SK-N-DZ (cell line): Measurements from ENCODE around the gene RFX3.

Experiments used
- DNase-seq: peaks from one replicate; pipeline ENCODE4 v3.0.0-alpha.2; 2015; ENCODE audit warnings: low spot score

The RFX3 gene

DNA sequence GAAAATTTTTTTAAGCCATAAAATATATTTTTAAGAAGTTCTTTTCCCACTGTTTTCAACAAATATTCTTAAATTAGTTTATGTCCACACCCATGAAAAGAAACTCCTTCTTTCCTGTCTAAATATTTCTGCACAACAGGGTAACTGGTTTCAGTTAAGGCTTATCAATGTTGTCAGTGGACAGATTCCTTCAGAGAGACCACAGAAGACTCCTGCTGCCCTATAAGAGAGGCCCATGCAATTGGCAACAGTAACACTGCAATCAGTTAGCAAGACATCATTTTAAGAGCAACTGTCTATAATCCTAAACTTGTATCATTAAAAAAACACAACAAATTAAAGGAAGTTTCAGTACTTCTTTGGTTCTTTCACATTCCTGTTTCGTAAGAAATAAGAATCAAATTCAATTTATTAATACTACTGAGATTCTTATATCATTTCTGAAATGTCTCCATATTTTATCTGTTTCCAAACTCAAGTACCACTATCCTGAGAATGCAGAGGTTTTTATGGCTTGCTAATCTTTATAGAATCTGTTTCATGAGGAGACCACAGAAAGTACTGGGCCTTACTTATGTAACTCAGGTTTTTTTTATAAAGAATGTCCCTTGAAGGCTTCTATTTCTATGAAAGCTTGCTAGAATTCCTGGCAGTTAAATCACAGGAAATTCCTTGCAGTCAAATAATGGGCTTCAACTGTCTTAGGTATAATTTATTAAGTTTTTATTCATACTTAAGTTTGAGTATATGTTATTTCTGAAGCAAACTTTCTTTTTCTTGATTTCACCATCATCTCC, 240.2 kb downstream of the RFX3 start:
- DNase-seq: no peak

DNA sequence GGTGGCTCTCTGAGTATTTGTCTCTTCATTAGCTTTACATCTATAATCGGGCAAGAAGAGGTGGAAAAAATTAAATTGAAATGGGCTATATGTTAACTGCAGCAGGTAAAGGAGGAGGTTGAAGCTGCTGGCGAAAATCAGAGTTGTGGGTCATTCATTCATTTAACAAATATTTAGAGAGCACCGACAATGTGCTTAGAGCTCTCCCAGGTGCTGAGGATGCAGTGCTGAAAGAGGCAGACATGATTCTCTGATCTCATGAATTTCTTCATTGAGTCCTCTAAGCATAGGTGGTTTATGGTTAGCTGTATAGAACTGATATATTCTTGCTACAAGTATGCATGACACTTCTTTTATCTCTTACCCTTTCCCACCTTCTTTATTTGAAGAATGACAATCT, 243.4 kb downstream of the RFX3 start:
- no peak for DNase-seq

DNA sequence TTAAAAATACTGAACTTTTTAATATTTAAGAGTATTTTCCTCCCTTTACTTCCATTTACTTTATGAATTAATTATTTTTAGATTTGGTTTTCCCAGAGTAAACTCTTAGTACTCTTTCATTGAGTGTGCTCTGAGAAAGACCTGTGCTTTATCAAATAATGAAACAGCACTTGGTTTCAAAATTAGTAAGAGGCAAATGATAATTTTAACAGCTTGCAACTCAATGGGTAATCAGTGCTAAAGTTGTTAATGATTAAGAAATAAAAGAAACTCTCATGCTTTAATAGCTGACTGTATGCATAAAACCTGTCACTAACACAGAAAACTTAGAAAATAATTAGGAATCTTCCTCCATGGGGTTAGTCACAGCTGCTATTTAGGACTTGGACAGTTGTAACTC, 244.4 kb downstream of the RFX3 start:
- no peak for DNase-seq

DNA sequence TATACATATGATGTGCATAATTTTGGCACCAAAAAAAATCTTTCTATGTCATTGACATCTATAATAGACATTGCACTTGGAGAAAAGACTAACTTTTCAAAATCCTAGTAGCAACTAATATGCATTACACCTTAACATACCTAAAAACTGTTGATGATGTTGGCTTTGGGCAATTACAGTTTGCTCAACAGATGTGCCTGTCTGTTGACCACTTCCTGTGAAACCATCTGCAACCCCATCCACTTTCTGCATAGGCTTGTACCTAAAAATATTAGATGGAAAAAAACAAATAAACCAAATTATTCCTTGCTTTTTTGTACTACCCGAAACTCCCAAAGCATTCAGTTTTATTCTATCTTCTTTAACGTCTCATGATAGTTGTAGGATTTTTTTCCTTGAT, 248.6 kb downstream of the RFX3 start:
- no peak for DNase-seq

DNA sequence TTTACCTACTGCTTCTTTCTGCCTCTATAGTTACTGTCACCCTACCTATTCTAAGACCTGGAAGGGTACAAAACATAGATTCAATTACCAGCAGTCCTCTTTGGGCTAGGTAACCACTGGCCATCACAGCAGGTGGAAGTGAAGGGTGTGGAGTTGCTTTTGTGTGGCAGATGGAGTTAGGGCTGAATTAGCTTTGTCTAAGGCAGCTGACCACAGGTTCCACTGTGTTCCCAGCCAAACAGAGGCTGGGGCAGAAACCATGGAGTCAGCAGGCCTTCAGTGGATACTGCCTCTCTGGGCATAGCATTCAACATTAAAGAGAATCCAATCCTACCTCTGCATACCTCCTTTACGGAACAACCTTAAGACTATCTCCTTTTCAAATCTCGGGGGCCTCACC, 254.2 kb downstream of the RFX3 start:
- DNase-seq: no peak

DNA sequence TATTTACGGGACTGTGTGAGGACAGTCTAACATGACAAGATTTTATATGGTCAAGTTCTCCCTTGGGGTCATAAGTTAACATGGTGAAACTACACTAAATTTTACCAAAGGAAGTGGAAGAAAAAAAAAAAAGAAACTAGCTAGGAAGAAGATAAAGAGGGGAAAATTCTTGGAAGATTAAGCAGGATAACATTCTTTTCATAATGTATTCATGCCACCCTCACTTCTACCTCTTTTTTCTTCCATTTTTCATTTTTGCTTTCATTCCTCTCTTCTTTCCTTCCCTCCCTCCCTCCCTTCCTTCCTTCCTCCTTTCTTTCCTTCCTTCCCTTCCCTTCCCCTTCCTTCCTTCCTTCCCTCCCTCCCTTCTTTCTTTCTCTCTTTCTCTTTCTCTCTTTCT, 254.6 kb downstream of the RFX3 start:
- DNase-seq: no peak

DNA sequence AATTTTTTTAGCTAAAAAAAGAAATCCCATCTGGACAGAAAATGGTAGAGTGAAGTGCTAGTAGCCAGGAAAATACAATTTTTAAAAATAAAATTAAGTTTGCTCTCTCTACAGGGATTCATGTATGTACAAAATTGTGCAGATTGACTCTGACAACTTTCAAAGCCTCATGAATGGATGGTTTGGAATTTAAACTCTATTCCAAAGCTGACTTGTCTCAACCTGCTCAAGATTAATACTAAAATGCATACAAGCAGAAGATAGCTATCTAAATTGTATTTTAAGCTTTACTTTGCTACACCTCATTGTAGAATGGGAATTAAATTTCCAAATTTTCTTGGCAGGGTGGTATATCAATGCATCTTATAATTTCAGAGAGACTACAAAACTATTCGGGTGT, 257.6 kb downstream of the RFX3 start:
- DNase-seq: peak; percentile 35

DNA sequence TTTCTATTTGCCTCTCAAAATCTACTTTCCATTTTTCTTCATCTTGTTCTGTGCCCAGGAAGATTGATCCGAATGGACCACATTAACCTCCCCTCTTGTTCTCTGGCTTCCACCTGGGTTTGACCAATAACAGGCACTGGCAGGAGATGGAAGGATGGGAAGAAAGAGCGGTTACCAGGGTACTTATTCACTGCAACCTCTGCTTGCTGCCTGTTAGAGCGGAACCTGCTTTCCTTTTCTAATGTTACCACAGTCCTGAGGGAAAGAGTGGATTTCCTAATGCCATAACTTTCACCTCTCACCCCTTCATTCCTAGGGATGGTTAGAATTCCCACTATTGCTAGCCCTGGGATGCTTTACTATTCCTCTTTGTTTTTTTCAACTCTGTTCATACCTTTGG, 262.1 kb downstream of the RFX3 start:
- DNase-seq: no peak

DNA sequence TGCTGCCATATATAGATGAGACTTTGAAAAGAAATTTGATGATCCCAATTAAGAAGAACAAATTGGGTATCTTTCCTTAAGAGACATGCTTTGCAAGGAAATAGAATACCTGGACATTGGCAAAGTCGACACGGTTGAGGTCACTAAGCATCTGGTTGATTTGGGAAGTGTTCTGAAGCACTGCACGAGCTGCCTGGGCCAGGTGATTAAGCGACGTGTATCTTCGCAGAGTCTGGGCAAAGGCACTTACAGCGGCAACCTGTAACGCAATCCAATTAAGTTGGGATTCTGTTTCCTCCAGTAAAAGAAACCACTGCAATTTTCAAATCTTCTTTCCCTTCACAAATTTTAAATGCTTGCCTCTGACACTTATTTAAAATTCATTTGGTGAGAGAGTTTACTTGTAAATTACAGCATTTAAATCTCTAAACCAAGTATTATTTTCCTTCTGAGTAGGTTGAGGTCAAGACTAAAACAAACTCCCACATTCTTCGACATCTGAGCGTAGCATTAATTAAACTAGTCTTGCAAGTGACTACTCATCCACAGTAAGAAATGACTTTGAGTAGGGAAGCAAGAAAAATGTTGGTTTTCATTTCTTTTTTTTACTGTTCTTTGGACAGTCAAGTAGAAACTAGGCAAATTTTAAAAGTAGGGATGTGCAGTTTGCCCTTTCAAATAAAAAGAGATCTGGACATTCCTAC, 262.8 kb downstream of the RFX3 start:
- DNase-seq: no peak

DNA sequence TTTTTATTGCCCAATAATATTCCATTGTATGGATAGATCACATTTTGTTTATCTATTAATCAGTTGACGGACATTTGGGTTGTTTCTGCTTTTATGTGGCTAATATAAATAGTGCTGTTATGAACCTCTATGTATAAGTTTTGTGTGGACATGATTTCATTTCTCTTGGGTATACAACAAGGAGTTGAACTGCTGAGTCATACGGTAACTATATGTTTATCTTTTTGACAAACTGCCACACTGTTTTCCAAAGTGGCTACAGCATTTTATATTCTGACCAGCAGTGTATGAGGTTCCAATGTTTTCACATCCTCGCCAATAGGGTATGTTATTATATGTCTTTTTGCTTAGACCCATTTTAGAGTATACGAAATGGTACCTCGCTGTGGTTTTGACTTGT, 264.3 kb downstream of the RFX3 start:
- no peak for DNase-seq

DNA sequence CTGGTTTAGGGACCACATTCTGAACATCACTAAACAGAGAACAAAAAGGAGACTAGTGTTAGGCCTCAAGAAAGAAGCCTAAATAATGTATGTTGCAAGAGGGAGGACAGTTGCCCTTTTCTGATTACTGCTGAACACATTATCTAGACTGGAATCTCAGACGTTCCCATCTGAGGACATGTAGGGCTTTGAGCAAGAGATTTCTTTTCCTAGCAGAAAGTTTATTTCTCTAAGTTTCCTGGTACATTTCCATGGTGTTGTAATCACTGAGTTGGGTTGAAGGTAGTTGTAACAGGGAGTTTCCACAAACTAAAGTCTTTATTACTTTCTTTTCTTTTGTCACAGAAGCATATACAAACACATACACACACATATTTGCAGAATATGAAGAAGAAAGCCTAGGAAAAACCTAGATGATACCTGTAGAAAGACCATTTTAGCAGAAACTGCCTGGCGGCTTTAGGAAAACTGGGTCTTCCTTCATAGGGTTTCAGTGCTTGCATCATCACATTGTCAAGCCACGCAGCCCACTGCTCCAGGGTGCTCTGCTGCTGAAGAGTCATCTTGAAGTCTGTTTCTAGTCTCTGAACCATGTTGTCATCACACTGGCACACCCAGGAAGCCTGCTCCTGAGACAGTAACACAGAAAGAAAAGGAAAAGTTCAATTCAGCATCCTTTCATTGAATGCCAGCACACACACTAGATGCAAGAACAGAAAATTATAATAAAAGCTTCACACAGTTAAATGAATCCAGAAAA, 269.1 kb downstream of the RFX3 start:
- DNase-seq: no peak

DNA sequence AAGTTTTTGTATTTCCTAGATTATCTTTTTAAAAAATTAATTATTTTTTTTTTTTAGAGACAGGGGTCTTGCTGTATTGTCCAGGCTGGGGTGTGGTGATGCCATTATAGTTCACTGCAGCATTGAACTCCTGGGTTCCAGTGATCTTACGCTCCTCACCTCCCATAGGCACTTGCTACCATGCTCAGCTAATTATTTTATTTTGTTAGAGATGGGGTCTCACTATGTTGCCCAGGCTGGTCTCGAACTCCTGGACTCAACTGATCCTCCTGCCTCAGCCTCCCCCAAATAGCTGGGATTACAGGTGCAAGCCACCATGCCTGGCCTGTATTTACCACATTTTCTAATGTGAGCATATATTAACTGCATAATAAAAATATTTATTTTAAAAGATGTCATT, 274.5 kb downstream of the RFX3 start:
- no peak for DNase-seq

DNA sequence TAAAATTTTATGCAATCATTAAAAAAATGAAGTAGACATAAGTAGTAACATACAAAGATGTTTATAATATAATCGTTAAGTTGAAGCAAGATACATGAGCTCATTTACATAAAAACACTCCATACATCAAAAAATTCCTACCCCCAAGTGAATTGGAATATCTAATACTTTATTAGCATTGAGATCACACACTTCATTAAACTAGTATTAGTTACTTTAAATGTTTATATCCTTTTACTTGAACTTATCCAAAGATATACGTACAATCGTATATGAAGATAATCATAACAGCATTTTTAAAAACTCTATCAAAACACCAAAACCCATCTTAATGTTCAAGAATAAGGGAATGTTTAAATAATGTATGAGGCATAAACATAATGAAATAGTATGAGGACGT, 275.1 kb downstream of the RFX3 start:
- no peak for DNase-seq

DNA sequence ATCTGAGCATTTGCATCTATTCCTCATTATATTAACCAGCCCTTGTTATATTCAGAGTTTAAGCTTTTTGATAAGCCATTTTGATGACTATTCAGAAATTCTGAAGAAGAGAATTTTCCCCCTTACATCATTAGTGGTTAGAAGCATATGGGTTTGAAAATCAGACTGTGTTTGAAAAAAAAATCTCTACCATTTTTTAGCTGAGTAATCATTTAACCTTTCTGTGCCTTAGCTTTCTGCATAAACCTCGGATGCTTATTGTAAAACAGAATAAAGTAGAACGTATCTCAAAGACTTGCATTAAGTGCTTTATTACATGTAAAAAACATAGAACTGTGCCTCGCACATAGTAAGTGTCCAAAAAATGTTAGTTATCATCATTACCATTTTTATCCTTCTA, 278.6 kb downstream of the RFX3 start:
- no peak for DNase-seq

DNA sequence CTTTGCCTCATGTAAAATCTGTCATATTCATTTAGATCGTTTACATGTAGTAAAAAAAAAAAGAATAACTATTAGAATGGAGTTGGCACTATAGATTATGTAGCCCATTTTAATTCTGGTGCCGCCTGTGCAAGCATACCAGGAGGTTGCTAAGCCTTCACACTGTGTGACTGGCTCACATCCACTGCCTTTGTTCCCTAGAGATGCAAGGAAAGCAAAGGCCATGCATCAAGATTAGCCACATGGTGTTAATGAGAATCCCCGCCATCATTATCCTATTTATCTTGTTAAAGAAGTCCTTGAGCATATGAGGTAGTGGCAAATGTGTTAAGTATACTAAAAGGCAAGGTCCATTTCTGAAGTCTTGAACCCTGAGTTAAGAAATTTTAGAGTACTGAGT, 279.6 kb downstream of the RFX3 start:
- DNase-seq: no peak

DNA sequence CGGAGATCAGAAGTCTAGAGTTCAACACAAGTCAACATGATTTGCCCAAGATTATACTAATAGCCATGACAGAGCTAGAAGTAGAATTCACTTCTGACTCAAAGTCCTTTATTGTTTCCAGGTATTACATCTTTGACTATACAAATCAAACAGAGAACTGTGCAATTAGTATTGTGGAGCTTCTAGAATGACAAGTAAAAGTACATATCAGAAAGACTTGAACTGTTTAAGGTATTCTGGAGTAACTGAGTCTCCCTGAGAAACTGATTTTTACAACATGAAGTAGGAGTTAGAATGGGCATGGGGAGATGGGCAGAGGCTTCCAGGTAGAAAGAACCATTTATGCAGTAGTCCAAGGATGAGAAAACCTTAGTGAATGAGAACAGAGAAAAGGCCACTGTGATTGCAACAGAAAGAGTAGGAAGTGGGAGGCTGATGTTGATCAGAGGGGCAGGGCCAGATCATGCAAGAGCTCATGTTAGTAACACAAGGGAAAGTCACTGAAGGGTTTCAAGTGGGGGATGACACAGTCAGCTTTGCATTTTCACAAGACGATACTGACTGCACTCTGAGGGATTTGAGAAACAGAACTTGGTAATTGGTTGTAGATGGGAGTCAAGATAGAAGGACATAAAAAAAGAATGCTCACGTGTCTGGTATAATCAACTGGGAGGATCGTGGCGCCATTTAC, 280.7 kb downstream of the RFX3 start:
- DNase-seq: no peak

DNA sequence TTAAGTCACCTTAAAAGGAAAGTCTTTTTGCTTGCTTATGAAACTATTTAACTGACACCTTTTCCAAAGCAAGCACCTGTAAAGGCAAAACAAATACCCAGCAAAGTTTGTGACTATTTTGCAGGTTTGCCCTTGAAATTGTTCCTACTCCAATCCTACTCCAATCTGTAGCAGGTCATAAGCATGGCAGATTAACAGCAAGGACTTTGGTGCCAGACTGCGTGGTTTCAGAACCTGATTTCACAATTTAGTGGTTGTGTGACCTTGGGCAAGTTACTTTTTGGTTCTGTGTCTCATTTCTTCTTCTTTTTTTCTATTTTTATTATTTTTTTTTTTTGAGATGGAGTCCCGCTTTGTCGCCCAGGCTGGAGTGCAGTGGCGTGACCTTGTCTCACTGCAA, 282.1 kb downstream of the RFX3 start:
- no peak for DNase-seq

DNA sequence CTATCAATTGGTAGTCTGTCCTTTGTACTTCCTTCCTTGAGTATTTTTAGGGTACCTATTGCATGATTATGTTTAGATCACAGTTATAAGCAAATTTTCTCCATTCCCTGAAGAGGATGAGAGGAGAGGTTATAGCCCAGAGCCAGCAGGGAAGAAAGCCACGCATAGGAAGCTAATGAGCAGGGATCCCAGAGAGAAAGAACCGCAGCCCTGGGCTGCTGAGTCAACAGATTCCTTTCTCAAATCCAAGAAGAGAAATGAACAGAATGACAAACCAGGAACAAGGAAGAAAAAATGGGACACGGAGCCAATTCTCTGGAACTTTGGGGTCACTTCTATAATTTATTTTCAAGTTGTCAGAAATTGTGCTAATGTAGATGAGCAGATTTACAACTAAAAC, 284.5 kb downstream of the RFX3 start:
- no peak for DNase-seq

DNA sequence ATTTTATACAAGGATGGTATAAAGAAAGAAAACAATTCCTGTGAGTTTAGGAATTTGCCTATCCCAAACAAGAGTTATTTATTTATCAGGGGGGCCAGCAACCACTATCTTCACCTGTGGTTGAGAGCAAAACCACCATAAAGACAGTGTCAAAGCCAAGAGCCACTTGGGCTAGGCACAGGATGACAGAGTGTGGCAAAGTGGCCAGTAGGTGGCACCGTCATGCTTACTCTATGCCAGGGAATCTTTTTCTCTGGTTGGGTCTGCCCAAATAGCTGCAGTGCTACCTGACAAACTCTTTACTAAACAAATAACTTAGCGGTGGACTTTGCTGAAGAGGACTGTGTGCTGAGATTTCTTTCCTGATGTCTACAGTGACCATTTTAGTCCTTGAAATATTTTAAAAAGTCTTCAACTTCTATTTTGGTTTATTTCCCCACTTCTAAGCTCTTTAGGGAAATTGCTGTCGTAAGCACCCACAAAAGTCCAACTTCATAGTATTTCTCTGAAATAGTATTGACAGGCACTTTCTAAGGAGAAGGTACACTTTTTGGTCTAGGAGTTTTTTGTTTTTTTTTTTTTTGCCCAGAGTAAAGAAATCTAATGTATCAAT, 285.0 kb downstream of the RFX3 start:
- DNase-seq: peak; percentile 21

DNA sequence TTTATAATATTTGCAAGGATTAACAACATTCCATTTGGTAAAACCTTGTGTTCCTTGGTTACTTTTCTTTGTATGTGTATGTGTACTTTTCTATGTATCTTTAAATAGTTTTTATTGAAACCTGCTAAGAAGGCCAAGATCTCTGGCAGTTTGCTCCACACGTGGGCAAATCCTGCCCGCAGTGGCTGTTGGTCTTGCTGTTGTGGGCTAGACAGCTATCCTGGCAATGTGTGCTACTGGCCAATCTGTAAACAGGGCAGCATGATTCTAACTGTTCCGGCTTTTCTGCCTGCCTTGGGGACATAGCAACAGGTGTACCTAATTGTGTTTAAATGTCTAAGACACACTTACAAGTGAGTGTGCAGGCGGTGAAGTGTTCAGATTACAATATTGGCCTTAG, 286.6 kb downstream of the RFX3 start:
- no peak for DNase-seq

DNA sequence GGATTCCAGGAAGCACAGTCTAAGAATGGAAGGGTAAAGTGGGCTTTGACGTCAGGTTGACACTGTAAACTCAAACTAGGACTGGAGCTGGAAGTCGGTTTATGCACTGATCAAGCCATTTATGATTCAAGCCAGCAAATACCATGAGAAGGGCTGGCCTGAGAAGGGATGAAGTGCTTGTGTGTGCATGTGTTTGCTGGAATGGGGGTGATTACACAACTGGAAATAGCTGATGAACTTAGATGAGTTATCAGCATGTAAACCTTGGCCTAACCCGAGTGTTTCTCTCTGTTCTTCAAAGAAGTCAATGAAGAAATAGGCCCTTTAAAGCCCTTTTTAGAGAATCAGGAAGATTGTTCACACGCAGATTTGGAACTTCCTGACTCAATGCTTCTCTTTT, 287.6 kb downstream of the RFX3 start:
- DNase-seq: no peak

DNA sequence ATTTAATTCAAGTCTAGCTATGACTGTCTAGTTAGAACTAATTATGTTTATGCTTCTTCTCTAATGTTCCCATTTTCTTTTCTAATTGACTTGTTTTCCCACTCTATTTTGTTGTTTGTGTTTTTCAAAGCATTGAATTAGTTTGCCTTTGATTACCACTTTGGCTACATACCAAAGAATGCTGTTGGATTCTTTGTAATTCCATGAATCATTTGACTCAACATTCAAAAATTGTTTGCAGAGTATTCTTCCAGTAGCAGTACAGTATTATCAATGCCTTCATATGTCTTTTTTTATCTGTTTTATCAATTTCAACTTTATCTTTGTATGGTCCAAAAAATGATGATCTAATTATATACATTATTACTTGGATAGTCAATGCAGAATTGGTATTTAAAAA, 288.7 kb downstream of the RFX3 start:
- DNase-seq: no peak
